Lower lobe of right lung (tissue), 2 donors: Measurements from ENCODE around the gene CHDH. TPM values are rescaled to one million over a fixed set of nuclear protein-coding genes. Genes with fewer than 3 reads are reported as not detected.
A peak's percentile ranks its signal among the peaks of the same experiment; 100 is the strongest.

ENCODE experiments used
- ATAC-seq, 2 donors: fragments of 200-7000 bp; cut with Tn5 transposase; one replicate each; pipeline ENCODE4 v1.9.1; 2020 to 2022; ENCODE audit warnings: mild to moderate bottlenecking in 2 of 2, moderate library complexity in 2 of 2
- DNase-seq: peaks from one replicate; pipeline ENCODE4 v3.0.0-alpha.2; 2020
- H3K27ac ChIP-seq: fragments of 200-600 bp; one replicate; pipeline ENCODE4 v1.8.0; 2022
- H3K27me3 ChIP-seq: fragments of 200-600 bp; one replicate; pipeline ENCODE4 v1.8.0; 2022; ENCODE audit warnings: low read depth
- H3K36me3 ChIP-seq: fragments of 200-600 bp; one replicate; pipeline ENCODE4 v1.8.0; 2022; ENCODE audit warnings: mild to moderate bottlenecking
- H3K4me1 ChIP-seq: fragments of 200-600 bp; one replicate; pipeline ENCODE4 v1.8.0; 2022
- H3K4me3 ChIP-seq: fragments of 200-600 bp; one replicate; pipeline ENCODE4 v1.8.0; 2022; ENCODE audit warnings: mild to moderate bottlenecking
- H3K9me3 ChIP-seq: fragments of 200-600 bp; one replicate; pipeline ENCODE4 v1.8.0; 2022
- intact Hi-C: fragments of 100-400 bp; cut with DNase I; formaldehyde crosslinking; loops from one replicate; pipeline ENCODE4 v1.11.0; 2022
- total RNA-seq: library from RNA; stranded (reverse); fragmentation: NEBNext Ultra II Directional; extraction: Animal tissue kit (Norgen Biotek cat#: 25700); gene quantifications from one replicate; pipeline ENCODE4 v1.2.1, GENCODE V29; 2021
- TF ChIP-seq, protein P1 (sequence below): fragments of 200-600 bp; IDR thresholded peaks from one replicate; pipeline ENCODE4 v1.8.0; 2022; ENCODE audit warnings: antibody characterized with exemption, mild to moderate bottlenecking
- donor health status: DM: no; HTN: yes; CAD: no; lungs with severe emphysema.

Gene CHDH
- total RNA-seq, 1 donor from 2014 or later: 17.3 TPM

- H3K9me3 ChIP-seq: no peaks in the 10 kb centered on the region
- peaks cover 35% of the 10 kb centered on the region for H3K36me3 ChIP-seq
- no peak for ATAC-seq
- no peak overlapping the region for H3K4me3 ChIP-seq
- TF ChIP-seq, protein P1, sequence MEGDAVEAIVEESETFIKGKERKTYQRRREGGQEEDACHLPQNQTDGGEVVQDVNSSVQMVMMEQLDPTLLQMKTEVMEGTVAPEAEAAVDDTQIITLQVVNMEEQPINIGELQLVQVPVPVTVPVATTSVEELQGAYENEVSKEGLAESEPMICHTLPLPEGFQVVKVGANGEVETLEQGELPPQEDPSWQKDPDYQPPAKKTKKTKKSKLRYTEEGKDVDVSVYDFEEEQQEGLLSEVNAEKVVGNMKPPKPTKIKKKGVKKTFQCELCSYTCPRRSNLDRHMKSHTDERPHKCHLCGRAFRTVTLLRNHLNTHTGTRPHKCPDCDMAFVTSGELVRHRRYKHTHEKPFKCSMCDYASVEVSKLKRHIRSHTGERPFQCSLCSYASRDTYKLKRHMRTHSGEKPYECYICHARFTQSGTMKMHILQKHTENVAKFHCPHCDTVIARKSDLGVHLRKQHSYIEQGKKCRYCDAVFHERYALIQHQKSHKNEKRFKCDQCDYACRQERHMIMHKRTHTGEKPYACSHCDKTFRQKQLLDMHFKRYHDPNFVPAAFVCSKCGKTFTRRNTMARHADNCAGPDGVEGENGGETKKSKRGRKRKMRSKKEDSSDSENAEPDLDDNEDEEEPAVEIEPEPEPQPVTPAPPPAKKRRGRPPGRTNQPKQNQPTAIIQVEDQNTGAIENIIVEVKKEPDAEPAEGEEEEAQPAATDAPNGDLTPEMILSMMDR: no peak
- no peak for DNase-seq
- intact Hi-C loops: no loop called here
- H3K4me1 ChIP-seq: no peaks in the 10 kb centered on the region
- H3K27ac ChIP-seq: no peak overlapping the region
- no peaks in the 10 kb centered on the region for H3K27me3 ChIP-seq
These were observed 26.9 kb downstream of the CHDH start for GRCh38 chr3:53819163-53819868.

DNA sequence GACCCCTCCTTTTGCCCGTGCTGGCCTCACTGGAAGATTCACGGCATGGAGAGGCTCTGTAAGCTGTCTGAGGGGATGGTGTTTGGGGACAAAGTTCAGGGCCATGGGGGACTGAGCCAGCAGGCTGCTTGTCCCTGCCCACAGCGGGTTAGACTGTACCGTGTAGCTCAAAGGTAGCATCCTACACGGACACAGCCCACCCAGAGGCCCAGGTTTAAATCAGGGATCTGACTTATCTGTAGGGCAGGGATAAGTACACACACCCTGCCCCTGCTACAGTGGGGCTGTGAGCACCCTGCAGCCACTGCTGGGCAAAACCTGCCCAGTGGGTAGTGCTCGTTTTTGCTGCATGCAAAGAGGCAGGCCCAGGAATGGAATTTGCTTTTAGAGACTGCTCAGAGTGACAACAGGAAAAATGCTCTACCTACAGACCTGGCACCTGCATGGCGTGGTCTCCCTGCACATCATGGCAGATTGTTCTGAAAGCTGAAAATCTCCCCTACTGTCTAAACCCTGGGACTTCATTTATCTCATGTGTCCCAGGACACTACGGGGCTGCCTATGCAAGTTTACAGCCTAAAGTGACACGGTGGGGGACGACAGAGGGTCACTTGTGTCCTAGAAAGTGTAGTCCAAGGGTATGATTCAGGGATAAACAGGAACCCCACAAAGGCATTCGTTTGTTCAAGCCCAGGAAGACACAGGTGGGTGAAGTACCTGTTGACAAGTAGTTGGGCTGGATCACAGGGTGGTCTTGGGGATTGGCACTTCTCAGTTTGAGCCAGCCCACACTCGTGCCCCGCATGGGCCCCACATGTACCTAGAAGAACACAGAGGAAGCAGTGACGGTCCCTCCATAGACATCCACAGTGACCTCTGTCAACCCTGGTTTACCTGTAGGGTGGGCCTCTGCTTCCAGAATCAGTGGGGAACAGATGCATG lies 27.7 kb downstream of the CHDH start:
- DNase-seq (no peak), ATAC-seq (peak in 1 of 2 donors; percentile 11)
- H3K9me3 ChIP-seq: no peaks in the 10 kb centered on the region
- no peak overlapping the region for H3K4me3 ChIP-seq
- no peak overlapping the region for H3K27ac ChIP-seq
- no peaks in the 10 kb centered on the region for H3K27me3 ChIP-seq
- intact Hi-C loops: no loop called here
- H3K36me3 ChIP-seq: peaks cover 35% of the 10 kb centered on the region
- TF ChIP-seq, protein P1: no peak
- H3K4me1 ChIP-seq: no peaks in the 10 kb centered on the region

DNA sequence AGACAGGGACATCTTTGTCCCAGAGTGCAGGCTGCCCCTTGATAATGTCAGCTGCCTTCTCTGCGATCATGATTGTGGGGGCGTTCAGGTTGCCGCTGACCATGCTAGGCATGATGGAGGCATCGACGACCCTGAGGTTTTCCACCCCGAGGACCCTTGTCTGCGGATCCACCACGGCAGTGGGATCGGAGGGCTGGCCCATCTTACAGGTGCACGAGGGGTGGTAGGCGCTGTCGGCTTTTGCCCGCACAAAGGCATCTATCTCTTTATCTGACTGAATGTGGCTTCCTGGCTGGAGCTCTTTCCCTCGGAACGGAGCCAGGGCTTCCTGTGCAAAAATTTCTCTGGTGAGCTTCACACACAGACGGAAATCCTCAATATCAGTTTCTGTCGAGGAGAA lies 28.4 kb downstream of the CHDH start:
- no peak for DNase-seq

GRCh38 chr3:53817211-53817610 lies 29.0 kb downstream of the CHDH start:
- DNase-seq: no peak
- intact Hi-C loops: no loop called here
- Histone ChIP-seq H3K27me3 (no peaks in the 10 kb centered on the region), H3K36me3 (peaks cover 35% of the 10 kb centered on the region), H3K4me1 (no peaks in the 10 kb centered on the region), H3K27ac (no peak overlapping the region), H3K9me3 (no peaks in the 10 kb centered on the region), H3K4me3 (no peak overlapping the region)
- TF ChIP-seq, protein P1: no peak
- no peak for ATAC-seq

More for the DNA sequence above, 28.4 kb downstream of the CHDH start:
- Histone ChIP-seq H3K27ac (no peak overlapping the region), H3K9me3 (no peaks in the 10 kb centered on the region), H3K27me3 (no peaks in the 10 kb centered on the region), H3K36me3 (peaks cover 35% of the 10 kb centered on the region), H3K4me1 (no peaks in the 10 kb centered on the region), H3K4me3 (no peak overlapping the region)
- TF ChIP-seq, protein P1: no peak
- ATAC-seq: no peak
- intact Hi-C loops: no loop called here

DNA sequence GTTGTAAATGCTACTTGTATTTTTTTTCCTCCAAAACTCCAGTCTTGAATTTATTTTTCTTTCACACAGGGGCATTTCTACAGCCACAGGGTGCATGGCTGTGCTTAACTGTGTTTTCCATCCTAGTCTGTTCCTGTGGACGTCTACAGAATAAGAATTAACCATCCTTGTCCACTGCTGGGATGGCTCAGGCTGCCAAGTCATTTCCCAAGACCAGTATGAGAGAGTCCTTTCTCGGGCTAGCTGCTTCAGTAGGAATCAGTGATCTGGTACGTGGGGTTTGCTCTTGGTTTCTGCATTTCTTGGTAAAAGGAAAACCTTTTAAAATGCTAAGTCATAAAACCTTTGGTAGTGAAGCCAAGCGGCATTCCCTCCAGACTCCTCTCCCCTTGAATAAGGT lies 29.8 kb downstream of the CHDH start:
- H3K27ac ChIP-seq: no peak overlapping the region
- H3K4me3 ChIP-seq: no peak overlapping the region
- H3K36me3 ChIP-seq: peaks cover 35% of the 10 kb centered on the region
- no peak for ATAC-seq
- TF ChIP-seq, protein P1: no peak
- H3K27me3 ChIP-seq: no peaks in the 10 kb centered on the region
- no peaks in the 10 kb centered on the region for H3K9me3 ChIP-seq
- DNase-seq: no peak
- H3K4me1 ChIP-seq: no peaks in the 10 kb centered on the region
- intact Hi-C loops: no loop called here
